G401 (cell line): ENCODE measurements around the gene CLRN1. TPM values are rescaled to one million over a fixed set of nuclear protein-coding genes. Genes with fewer than 3 reads are reported as not detected.
"Not testable (repeated sequence)": the region's sequence is repeated elsewhere in the genome, so short reads cannot be mapped to it uniquely, and the experiment has no call there.

Source experiments
- DNase-seq: peaks from one replicate; pipeline ENCODE4 v3.0.0-alpha.2; 2015; ENCODE audit warnings: low spot score
- in situ Hi-C: cut with HindIII; loops from 2 replicates; pipeline ENCODE4 v1.10.0; 2016; ENCODE audit warnings: low sequenced_read_pairs, mixed read lengths
- total RNA-seq: library from RNA; depleted of rRNA; stranded (reverse); fragments of >200 nt; shearing (Covaris generic); gene quantifications from 2 replicates; pipeline ENCODE4 v1.2.3, GENCODE V29; 2014; rRNA removed

The CLRN1 gene
- not detected in 2 replicates for total RNA-seq

GRCh38 chr3:150972366-150973071, at the start of gene CLRN1:
Gene CLRN1 (minus strand): TSS chr3:150972727. CDS start chr3:150972708, 19 bp downstream.
- in situ Hi-C loops = no loop called here
- DNase-seq = no peak

GRCh38 chr3:151016478-151016795, 43.9 kb upstream of the CLRN1 start:
- in situ Hi-C loops = no loop called here

GRCh38 chr3:151015767-151016477, 43.4 kb upstream of the CLRN1 start:
- DNase-seq = no peak
- in situ Hi-C loops = no loop called here

More at GRCh38 chr3:151016478-151016795, 43.9 kb upstream of the CLRN1 start:
- DNase-seq = no peak

- DNase-seq = no peak
- in situ Hi-C loops = no loop called here
Measured at GRCh38 chr3:151015181-151015580, 42.7 kb upstream of the CLRN1 start.

- no peak for DNase-seq
- in situ Hi-C loops = no loop called here
Measured at GRCh38 chr3:151014501-151015018, 42.0 kb upstream of the CLRN1 start.

- no peak for DNase-seq
- in situ Hi-C loops = no loop called here
Measured at GRCh38 chr3:151012753-151013152, 40.2 kb upstream of the CLRN1 start.

- in situ Hi-C loops = no loop called here
- no peak for DNase-seq
Measured at GRCh38 chr3:151011427-151011826, 38.9 kb upstream of the CLRN1 start.

GRCh38 chr3:151009981-151010380, 37.5 kb upstream of the CLRN1 start:
- in situ Hi-C loops = no loop called here

GRCh38 chr3:151009430-151009829, 36.9 kb upstream of the CLRN1 start:
- no peak for DNase-seq
- in situ Hi-C loops = no loop called here

More at GRCh38 chr3:151009981-151010380, 37.5 kb upstream of the CLRN1 start:
- no peak for DNase-seq

- DNase-seq = peak; percentile 27
- in situ Hi-C loops = no loop called here
Measured at GRCh38 chr3:151008699-151009098, 36.2 kb upstream of the CLRN1 start.

GRCh38 chr3:151003768-151004134, 31.2 kb upstream of the CLRN1 start:
- no peak for DNase-seq
- in situ Hi-C loops = no loop called here

- DNase-seq = no peak
- in situ Hi-C loops = no loop called here
Measured at GRCh38 chr3:151003029-151003767, 30.7 kb upstream of the CLRN1 start.

GRCh38 chr3:151002003-151002981, 29.8 kb upstream of the CLRN1 start:
- no peak for DNase-seq
- in situ Hi-C loops = no loop called here

GRCh38 chr3:150998996-150999395, 26.5 kb upstream of the CLRN1 start:
- DNase-seq = no peak
- in situ Hi-C loops = no loop called here

- in situ Hi-C loops = no loop called here
Measured at GRCh38 chr3:150996731-150997130, 24.2 kb upstream of the CLRN1 start.

GRCh38 chr3:150995510-150995909, 23.0 kb upstream of the CLRN1 start:
- in situ Hi-C loops = no loop called here
- DNase-seq = no peak

More at GRCh38 chr3:150996731-150997130, 24.2 kb upstream of the CLRN1 start:
- no peak for DNase-seq

GRCh38 chr3:150989208-150989607, 16.7 kb upstream of the CLRN1 start:
- in situ Hi-C loops = no loop called here
- no peak for DNase-seq

- DNase-seq, in situ Hi-C loops: not testable (repeated sequence)
Measured at GRCh38 chr3:150988395-150988794, 15.9 kb upstream of the CLRN1 start.

- no peak for DNase-seq
- in situ Hi-C loops = no loop called here
Measured at GRCh38 chr3:150985711-150986110, 13.2 kb upstream of the CLRN1 start.
